ENCODE measurements around the gene LHX3.

Gene LHX3

GRCh38 chr9:136198605-136199083 lies 6.3 kb downstream of the LHX3 start:
- Histone ChIP-seq H3K4me3 (ENCODE audit: low read length) (no peak overlapping the region), H3K79me2 (ENCODE audit: low read length) (no peaks in the 10 kb centered on the region), H3K27ac (ENCODE audit: low read length) (no peak overlapping the region), H3K9ac (ENCODE audit: low read length) (no peak overlapping the region), H4K20me1 (ENCODE audit: insufficient read depth, low read length) (no peaks in the 10 kb centered on the region), H3K4me1 (ENCODE audit: low read length) (no peaks in the 10 kb centered on the region), H3K9me3 (ENCODE audit: insufficient read depth, low read length) (no peaks in the 10 kb centered on the region), H2AFZ (ENCODE audit: low read depth, low read length) (no peak overlapping the region), H3K36me3 (replicated peaks; ENCODE audit: low read depth, low read length) (no peaks in the 10 kb centered on the region), H3K4me2 (ENCODE audit: low read length) (no peak overlapping the region), H3K27me3 (ENCODE audit: low read depth, low read length) (peaks cover 13% of the 10 kb centered on the region)
- no peak for TF ChIP-seq EZH2phosphoT487 (IDR thresholded peaks at IDR 0.05; ENCODE audit: low read depth)
- TF ChIP-seq, protein P1, sequence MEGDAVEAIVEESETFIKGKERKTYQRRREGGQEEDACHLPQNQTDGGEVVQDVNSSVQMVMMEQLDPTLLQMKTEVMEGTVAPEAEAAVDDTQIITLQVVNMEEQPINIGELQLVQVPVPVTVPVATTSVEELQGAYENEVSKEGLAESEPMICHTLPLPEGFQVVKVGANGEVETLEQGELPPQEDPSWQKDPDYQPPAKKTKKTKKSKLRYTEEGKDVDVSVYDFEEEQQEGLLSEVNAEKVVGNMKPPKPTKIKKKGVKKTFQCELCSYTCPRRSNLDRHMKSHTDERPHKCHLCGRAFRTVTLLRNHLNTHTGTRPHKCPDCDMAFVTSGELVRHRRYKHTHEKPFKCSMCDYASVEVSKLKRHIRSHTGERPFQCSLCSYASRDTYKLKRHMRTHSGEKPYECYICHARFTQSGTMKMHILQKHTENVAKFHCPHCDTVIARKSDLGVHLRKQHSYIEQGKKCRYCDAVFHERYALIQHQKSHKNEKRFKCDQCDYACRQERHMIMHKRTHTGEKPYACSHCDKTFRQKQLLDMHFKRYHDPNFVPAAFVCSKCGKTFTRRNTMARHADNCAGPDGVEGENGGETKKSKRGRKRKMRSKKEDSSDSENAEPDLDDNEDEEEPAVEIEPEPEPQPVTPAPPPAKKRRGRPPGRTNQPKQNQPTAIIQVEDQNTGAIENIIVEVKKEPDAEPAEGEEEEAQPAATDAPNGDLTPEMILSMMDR (IDR thresholded peaks at IDR 0.05; ENCODE audit: low read depth, low read length) = no peak

- Histone ChIP-seq H2AFZ (ENCODE audit: low read depth, low read length) (no peak overlapping the region), H3K4me2 (ENCODE audit: low read length) (no peak overlapping the region), H3K27me3 (ENCODE audit: low read depth, low read length) (peaks cover 13% of the 10 kb centered on the region), H3K79me2 (ENCODE audit: low read length) (no peaks in the 10 kb centered on the region), H4K20me1 (ENCODE audit: insufficient read depth, low read length) (no peaks in the 10 kb centered on the region), H3K27ac (ENCODE audit: low read length) (no peak overlapping the region), H3K4me1 (ENCODE audit: low read length) (no peaks in the 10 kb centered on the region), H3K36me3 (replicated peaks; ENCODE audit: low read depth, low read length) (no peaks in the 10 kb centered on the region), H3K4me3 (ENCODE audit: low read length) (no peak overlapping the region), H3K9ac (ENCODE audit: low read length) (no peak overlapping the region), H3K9me3 (ENCODE audit: insufficient read depth, low read length) (no peaks in the 10 kb centered on the region)
- TF ChIP-seq, protein P1 (IDR thresholded peaks at IDR 0.05; ENCODE audit: low read depth, low read length) = no peak
- TF ChIP-seq EZH2phosphoT487 (IDR thresholded peaks at IDR 0.05; ENCODE audit: low read depth) = no peak
These were observed 6.9 kb downstream of the LHX3 start for GRCh38 chr9:136197930-136198604.

GRCh38 chr9:136197084-136197875 lies 7.6 kb downstream of the LHX3 start:
- H3K9ac ChIP-seq (ENCODE audit: low read length) = no peak overlapping the region
- no peak overlapping the region for H2AFZ ChIP-seq (ENCODE audit: low read depth, low read length)
- no peaks in the 10 kb centered on the region for H3K79me2 ChIP-seq (ENCODE audit: low read length)
- H3K9me3 ChIP-seq (ENCODE audit: insufficient read depth, low read length) = no peaks in the 10 kb centered on the region
- TF ChIP-seq, protein P1 (IDR thresholded peaks at IDR 0.05; ENCODE audit: low read depth, low read length) = no peak
- no peak for TF ChIP-seq EZH2phosphoT487 (IDR thresholded peaks at IDR 0.05; ENCODE audit: low read depth)
- no peak overlapping the region for H3K4me2 ChIP-seq (ENCODE audit: low read length)
- no peaks in the 10 kb centered on the region for H4K20me1 ChIP-seq (ENCODE audit: insufficient read depth, low read length)
- no peak overlapping the region for H3K27ac ChIP-seq (ENCODE audit: low read length)
- H3K36me3 ChIP-seq (replicated peaks; ENCODE audit: low read depth, low read length) = no peaks in the 10 kb centered on the region
- no peak overlapping the region for H3K4me3 ChIP-seq (ENCODE audit: low read length)
- H3K4me1 ChIP-seq (ENCODE audit: low read length) = no peaks in the 10 kb centered on the region
- H3K27me3 ChIP-seq (ENCODE audit: low read depth, low read length) = peaks cover 13% of the 10 kb centered on the region

- no peaks in the 10 kb centered on the region for H3K9me3 ChIP-seq (ENCODE audit: insufficient read depth, low read length)
- H3K27me3 ChIP-seq (ENCODE audit: low read depth, low read length) = peaks cover 13% of the 10 kb centered on the region
- no peaks in the 10 kb centered on the region for H3K4me1 ChIP-seq (ENCODE audit: low read length)
- H3K9ac ChIP-seq (ENCODE audit: low read length) = no peak overlapping the region
- no peaks in the 10 kb centered on the region for H3K36me3 ChIP-seq (replicated peaks; ENCODE audit: low read depth, low read length)
- no peak overlapping the region for H3K4me3 ChIP-seq (ENCODE audit: low read length)
- TF ChIP-seq, protein P1 (IDR thresholded peaks at IDR 0.05; ENCODE audit: low read depth, low read length) = no peak
- no peak for TF ChIP-seq EZH2phosphoT487 (IDR thresholded peaks at IDR 0.05; ENCODE audit: low read depth)
- no peak overlapping the region for H3K4me2 ChIP-seq (ENCODE audit: low read length)
- H2AFZ ChIP-seq (ENCODE audit: low read depth, low read length) = no peak overlapping the region
- no peaks in the 10 kb centered on the region for H3K79me2 ChIP-seq (ENCODE audit: low read length)
- H3K27ac ChIP-seq (ENCODE audit: low read length) = no peak overlapping the region
- H4K20me1 ChIP-seq (ENCODE audit: insufficient read depth, low read length) = no peaks in the 10 kb centered on the region
These were observed 8.4 kb downstream of the LHX3 start for GRCh38 chr9:136196404-136197083.

Measured in OCI-LY3 (cell line).